Measurements from ENCODE around the gene OR2AE1. TPM values are rescaled to one million over a fixed set of nuclear protein-coding genes. Genes with fewer than 3 reads are reported as not detected.
"Not testable (repeated sequence)": the region's sequence is repeated elsewhere in the genome, so short reads cannot be mapped to it uniquely, and the experiment has no call there.

The OR2AE1 gene
- total and polyA plus RNA-seq, 9 of the 15 experiments (the other 6 are each of a cell fraction or from before 2014, with no cell fraction given): 0.27 TPM; not detected in 8

DNA sequence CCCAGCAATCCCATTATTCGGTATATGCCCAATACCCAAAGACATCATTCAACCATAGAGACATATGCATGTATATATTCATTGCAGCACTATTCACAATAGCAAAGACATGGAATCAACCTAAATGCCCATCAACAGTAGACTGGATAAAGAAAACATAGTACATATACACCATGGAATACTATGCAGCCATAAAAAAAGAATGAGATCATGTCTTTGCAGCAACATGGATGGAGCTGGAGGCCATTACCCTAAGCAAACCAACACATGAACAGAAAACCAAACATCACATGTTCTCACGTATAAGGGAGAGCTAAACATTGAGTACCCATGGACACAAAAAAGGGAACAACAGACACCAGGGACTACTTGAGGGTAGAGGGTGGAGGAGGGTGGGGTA lies 13.5 kb upstream of the OR2AE1 start:
- H3K9ac ChIP-seq (ENCODE audit: insufficient read depth in 1 of 2, low read depth in 2 of 2, low read length in 2 of 2); H3K4me3 ChIP-seq; ATAC-seq; H3K27me3 ChIP-seq (ENCODE audit: control insufficient read depth in 2 of 2, insufficient read depth in 2 of 2, low read length in 2 of 2); FAIRE-seq; H3K9me3 ChIP-seq (replicated peaks; ENCODE audit: control insufficient read depth, insufficient read depth, low read depth, low read length); POLR2A ChIA-PET; H2AFZ ChIP-seq (ENCODE audit: low read depth, low read length); H3K9me1 ChIP-seq (ENCODE audit: control insufficient read depth, insufficient read depth, low read length); intact Hi-C loops (cut with micrococcal nuclease); CTCF ChIA-PET (ENCODE audit: low intra/inter-chr PET ratio); H3K36me3 ChIP-seq (ENCODE audit: control insufficient read depth, insufficient read depth, low read length); H3K79me2 ChIP-seq (ENCODE audit: control insufficient read depth, insufficient read depth, low read length); H3K4me2 ChIP-seq (ENCODE audit: insufficient read depth, low read length); H3K27ac ChIP-seq (ENCODE audit: extremely low read depth, low read depth, low read length); H3K4me1 ChIP-seq (replicated peaks in 1 of 2; ENCODE audit: control insufficient read depth in 2 of 2, insufficient read depth in 2 of 2, low read length in 2 of 2); DNase-seq (ENCODE audit: extremely low read depth in 1 of 4, low spot score in 3 of 4); BruUV-seq (replicated peaks); H4K20me1 ChIP-seq (replicated peaks; ENCODE audit: control insufficient read depth, insufficient read depth, low read length); in situ Hi-C loops (cut with MboI): not testable (repeated sequence)
- 83% methylated on average over 2 of the region's 2 CpGs for WGBS (ENCODE audit: insufficient coverage, low coverage, missing lambda C conversion rate)
- TF ChIP-seq ZNF146 (CRISPR knock-in tag; IDR thresholded peaks at IDR 0.05; ENCODE audit: unreplicated experiment): peak; percentile 63

DNA sequence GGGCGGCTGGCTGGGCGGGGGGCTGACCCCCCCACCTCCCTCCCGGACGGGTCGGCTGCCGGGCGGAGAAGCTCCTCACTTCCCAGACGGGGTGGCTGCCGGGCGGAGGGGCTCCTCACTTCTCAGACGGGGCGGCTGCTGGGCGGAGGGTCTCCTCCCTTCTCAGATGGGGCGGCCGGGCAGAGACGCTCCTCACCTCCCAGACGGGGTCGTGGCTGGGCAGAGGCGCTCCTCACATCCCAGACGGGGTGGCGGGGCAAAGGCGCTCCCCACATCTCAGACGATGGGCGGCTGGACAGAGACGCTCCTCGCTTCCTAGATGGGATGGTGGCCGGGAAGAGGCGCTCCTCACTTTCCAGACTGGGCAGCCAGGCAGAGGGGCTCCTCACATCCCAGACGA lies 11.5 kb upstream of the OR2AE1 start:
- H3K79me2 ChIP-seq (ENCODE audit: control insufficient read depth, insufficient read depth, low read length); H3K36me3 ChIP-seq (ENCODE audit: control insufficient read depth, insufficient read depth, low read length); CTCF ChIA-PET (ENCODE audit: low intra/inter-chr PET ratio); H3K4me3 ChIP-seq; intact Hi-C loops (cut with micrococcal nuclease); H2AFZ ChIP-seq (ENCODE audit: low read depth, low read length); H3K4me1 ChIP-seq (replicated peaks in 1 of 2; ENCODE audit: control insufficient read depth in 2 of 2, insufficient read depth in 2 of 2, low read length in 2 of 2); ATAC-seq; H3K4me2 ChIP-seq (ENCODE audit: insufficient read depth, low read length); H3K9me1 ChIP-seq (ENCODE audit: control insufficient read depth, insufficient read depth, low read length); DNase-seq (ENCODE audit: extremely low read depth in 1 of 4, low spot score in 3 of 4); H3K27me3 ChIP-seq (ENCODE audit: control insufficient read depth in 2 of 2, insufficient read depth in 2 of 2, low read length in 2 of 2); H3K9me3 ChIP-seq (replicated peaks; ENCODE audit: control insufficient read depth, insufficient read depth, low read depth, low read length); H3K9ac ChIP-seq (ENCODE audit: insufficient read depth in 1 of 2, low read depth in 2 of 2, low read length in 2 of 2); FAIRE-seq; H3K27ac ChIP-seq (ENCODE audit: extremely low read depth, low read depth, low read length); BruUV-seq (replicated peaks); H4K20me1 ChIP-seq (replicated peaks; ENCODE audit: control insufficient read depth, insufficient read depth, low read length); POLR2A ChIA-PET; in situ Hi-C loops (cut with MboI): not testable (repeated sequence)
- WGBS (ENCODE audit: insufficient coverage, low coverage, missing lambda C conversion rate): 36% methylated on average over 3 of the region's 29 CpGs

Data from K562 (cell line).